Activated T-cell treated with anti-CD3 and anti-CD28 coated beads, Interleukin-2, amount 50 U/mL, for 24 hours (primary cell): ENCODE results near the gene INS.

Experiments used
- DNase-seq: peaks from one replicate; pipeline ENCODE4 v3.0.0-alpha.2; 2020
- H3K27ac Mint-ChIP-seq: 2 replicates; pipeline ENCODE4 v1.8.0; 2020; ENCODE audit warnings: mild to moderate bottlenecking, mixed read lengths
- H3K27me3 Mint-ChIP-seq: 2 replicates; pipeline ENCODE4 v1.8.0; 2020; ENCODE audit warnings: mixed read lengths
- H3K36me3 Mint-ChIP-seq: 2 replicates; pipeline ENCODE4 v1.8.0; 2020; ENCODE audit warnings: low read depth, mixed read lengths
- H3K4me1 Mint-ChIP-seq: 2 replicates; pipeline ENCODE4 v1.8.0; 2020; ENCODE audit warnings: low read depth, mixed read lengths
- H3K4me3 Mint-ChIP-seq: 2 replicates; pipeline ENCODE4 v1.8.0; 2020; ENCODE audit warnings: mild to moderate bottlenecking, moderate library complexity, mixed read lengths
- H3K9me3 Mint-ChIP-seq: 2 replicates; pipeline ENCODE4 v1.8.0; 2020; ENCODE audit warnings: mixed read lengths

INS gene

DNA sequence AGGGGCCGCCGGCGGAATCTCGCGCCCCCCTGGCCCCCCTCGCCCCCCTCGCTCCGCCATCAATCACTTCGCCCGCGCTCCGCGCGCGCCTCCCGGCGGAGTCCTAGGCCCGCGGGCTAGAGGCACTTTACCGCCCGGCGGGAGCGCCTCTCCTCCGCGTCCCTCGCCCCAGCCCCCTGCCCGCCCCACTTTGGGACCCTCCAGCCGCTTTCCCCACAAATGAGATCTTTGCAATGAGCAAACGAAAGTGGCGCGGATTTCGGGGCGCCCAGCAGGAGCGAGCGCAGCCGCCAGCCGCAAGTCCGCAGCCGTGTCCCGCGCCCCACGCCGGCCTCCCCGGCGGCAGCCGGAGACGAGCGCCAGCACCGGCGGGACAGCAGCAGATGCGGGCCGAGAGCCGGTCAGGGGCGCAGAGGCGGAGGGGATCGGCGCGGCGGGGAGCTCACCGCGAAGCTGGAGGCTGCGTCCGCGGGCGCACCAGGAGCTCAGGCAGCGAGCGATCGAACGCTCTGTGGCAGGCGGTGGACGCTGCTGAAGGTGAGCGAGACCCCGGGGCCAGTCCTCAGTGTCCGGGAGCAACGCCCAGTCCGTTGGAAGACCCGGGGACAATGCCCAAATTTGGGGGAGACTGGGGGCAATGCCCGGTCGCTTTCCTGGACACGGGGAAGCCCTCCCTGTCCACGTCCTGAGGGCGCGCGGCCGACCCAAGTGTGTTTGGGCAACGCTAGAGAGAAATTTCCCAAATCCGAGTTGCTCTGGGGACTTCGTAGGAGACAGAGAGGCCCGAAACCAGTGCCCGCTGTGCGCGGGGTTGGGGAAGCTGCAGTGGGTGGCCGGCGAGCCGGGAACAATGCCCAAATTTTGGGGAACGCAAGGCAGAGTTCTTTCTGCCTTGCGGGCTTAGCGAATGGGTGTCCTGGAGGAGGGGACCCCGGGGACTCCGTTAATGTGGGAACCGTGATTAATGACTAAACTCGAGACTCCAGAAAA is 20.3 kb downstream of the INS start:
- peaks cover 75% of the 10 kb centered on the region for H3K27me3 Mint-ChIP-seq
- H3K9me3 Mint-ChIP-seq: no peaks in the 10 kb centered on the region
- no peak for DNase-seq
- no peak overlapping the region for H3K27ac Mint-ChIP-seq
- no peak overlapping the region for H3K4me3 Mint-ChIP-seq
- H3K36me3 Mint-ChIP-seq: no peaks in the 10 kb centered on the region
- peaks cover 44% of the 10 kb centered on the region for H3K4me1 Mint-ChIP-seq

DNA sequence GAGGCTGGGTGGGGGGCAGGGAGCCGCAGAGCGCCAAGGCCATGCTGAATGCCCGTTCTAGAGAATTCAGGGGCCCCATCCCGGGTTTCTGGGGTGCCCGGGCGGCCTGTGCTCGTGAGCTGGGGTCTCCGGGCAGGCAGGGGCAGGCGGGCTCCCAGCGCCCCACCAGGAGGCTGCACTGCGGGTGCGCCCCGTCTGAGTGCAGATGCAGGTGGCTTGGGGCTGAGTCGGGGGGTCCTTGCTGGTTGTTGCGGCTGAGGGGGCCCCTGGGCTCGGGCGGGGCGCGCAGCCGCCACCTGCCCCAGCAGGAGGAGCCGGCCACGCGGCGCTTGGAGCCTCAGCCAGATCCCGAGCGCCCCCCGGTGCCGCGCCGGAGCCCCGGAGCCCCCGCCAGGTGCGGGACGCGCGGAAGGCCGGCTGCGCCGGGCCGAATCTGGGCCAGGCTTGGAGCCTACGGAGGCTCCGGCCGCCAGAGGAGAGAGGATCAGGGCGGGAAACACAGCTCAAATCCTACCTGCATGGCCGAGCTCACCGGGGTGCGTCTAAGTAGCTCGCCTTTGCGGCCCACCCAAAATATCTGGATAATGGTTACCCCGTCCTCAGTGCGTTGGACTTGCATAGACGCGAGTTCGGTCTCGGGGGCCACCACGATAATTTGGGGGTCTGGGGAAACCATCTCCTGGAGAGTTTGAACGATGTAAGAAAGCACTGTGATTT is 21.2 kb downstream of the INS start:
- Mint-ChIP-seq H3K36me3 (no peaks in the 10 kb centered on the region), H3K9me3 (no peaks in the 10 kb centered on the region), H3K27me3 (peaks cover 75% of the 10 kb centered on the region), H3K4me3 (no peak overlapping the region), H3K27ac (no peak overlapping the region), H3K4me1 (peaks cover 40% of the 10 kb centered on the region)
- DNase-seq: no peak

DNA sequence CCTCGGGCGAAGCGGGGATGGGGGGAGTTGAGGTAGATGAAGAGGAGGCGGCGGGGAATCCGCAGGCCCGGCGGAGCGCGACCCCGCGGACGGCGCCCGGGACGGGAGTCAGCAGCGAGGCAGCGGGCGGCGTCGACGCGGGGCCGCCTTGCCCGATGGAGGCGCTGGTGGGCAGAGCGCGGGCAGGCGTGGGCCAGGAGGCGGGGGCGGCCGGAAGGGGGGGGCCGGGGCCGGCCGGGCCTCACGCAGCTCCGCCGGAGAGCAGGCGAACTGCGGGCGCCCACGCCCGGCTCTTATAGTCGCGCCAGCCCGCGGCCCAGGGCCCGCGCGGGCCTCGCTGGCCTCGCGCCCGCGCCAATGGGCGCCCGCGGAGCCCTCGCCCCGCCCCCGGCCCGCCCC is 21.9 kb downstream of the INS start, which contains the start of gene IGF2:
Gene IGF2 (minus strand): TSS at position 267 of the 399 bp plus-strand sequence. CDS start 3,866 bp downstream, outside the sequence.
- no peak for DNase-seq
- H3K4me3 Mint-ChIP-seq: peak within 1 kb of the TSS; percentile 56
- H3K36me3 Mint-ChIP-seq: no peaks in the 10 kb centered on the region
- H3K27me3 Mint-ChIP-seq: peaks cover 73% of the 10 kb centered on the region
- H3K4me1 Mint-ChIP-seq: peaks cover 34% of the 10 kb centered on the region
- H3K27ac Mint-ChIP-seq: peak within 1 kb of the TSS; percentile 11
- no peaks in the 10 kb centered on the region for H3K9me3 Mint-ChIP-seq

DNA sequence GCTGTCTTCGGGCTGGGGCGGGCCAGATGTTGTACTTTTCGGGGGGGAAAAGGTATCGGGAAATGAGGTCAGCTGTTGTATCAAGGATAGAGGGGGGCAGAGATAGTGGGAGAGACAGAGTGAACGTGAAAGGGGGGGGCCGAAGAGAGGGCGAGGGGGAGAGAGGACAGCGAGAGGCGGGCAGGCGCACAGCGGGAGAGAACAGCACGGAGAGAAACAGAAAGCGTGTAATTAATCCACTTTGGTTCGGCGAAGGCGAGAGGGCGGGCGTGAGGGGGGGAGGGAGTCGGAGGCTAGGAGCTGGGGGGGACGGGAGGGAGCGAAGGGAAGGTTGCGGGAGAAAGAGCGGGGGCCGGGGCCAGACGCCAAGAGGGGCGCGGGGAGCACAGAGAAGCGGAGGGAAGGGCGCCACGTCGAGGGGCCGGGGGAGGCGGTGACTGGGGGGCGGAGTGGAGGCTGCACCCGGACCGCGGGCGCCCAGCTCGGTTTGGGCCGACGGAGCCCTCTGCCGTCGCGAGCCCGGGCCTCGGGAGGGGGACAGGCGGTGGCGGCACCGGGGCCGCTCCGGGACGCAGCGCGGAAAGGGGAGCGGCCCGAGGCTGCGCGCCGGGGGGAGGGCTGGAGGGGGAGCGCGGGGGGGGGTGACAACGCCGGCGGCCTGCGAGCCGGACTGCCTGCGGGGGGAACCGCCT is 22.4 kb downstream of the INS start:
- H3K27ac Mint-ChIP-seq: peak overlapping the region; percentile 11
- H3K36me3 Mint-ChIP-seq: no peaks in the 10 kb centered on the region
- DNase-seq: no peak
- no peaks in the 10 kb centered on the region for H3K9me3 Mint-ChIP-seq
- peaks cover 33% of the 10 kb centered on the region for H3K4me1 Mint-ChIP-seq
- H3K4me3 Mint-ChIP-seq: peak overlapping the region; percentile 56
- H3K27me3 Mint-ChIP-seq: peaks cover 75% of the 10 kb centered on the region

DNA sequence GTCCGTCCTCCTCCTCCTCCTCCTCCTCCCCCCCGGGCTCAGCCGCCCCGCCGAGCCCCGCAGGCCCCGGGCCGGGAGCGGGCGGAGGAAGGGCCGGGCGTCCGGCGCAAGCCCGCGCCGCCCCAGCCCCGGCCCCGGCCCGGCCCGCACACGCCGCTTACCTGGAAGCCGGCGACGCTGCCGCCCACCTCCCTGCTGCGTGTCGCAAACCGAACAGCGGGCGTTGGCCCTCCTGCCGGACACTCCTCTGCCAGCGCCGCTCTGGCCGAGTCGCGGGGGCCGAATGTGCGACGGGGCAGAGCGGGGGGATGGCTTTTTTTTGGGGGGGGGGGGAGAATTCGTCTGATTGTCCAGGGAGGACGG is 23.0 kb downstream of the INS start:
- no peak for DNase-seq
- Mint-ChIP-seq H3K36me3 (no peaks in the 10 kb centered on the region), H3K27ac (no peak overlapping the region), H3K27me3 (peaks cover 77% of the 10 kb centered on the region), H3K4me3 (no peak overlapping the region), H3K4me1 (peaks cover 27% of the 10 kb centered on the region), H3K9me3 (no peaks in the 10 kb centered on the region)

- no peaks in the 10 kb centered on the region for H3K9me3 Mint-ChIP-seq
- H3K4me1 Mint-ChIP-seq: peaks cover 21% of the 10 kb centered on the region
- peaks cover 77% of the 10 kb centered on the region for H3K27me3 Mint-ChIP-seq
- no peak overlapping the region for H3K27ac Mint-ChIP-seq
- H3K36me3 Mint-ChIP-seq: no peaks in the 10 kb centered on the region
- peak; percentile 41 for DNase-seq
- H3K4me3 Mint-ChIP-seq: peak overlapping the region; percentile 15
Observed at GRCh38 chr11:2137202-2138067, 23.6 kb downstream of the INS start.

- Mint-ChIP-seq H3K27me3 (peaks cover 75% of the 10 kb centered on the region), H3K27ac (no peak overlapping the region), H3K36me3 (no peaks in the 10 kb centered on the region), H3K9me3 (no peaks in the 10 kb centered on the region), H3K4me1 (peaks cover 16% of the 10 kb centered on the region), H3K4me3 (no peak overlapping the region)
- no peak for DNase-seq
Observed at GRCh38 chr11:2136952-2137201, 24.1 kb downstream of the INS start.

DNA sequence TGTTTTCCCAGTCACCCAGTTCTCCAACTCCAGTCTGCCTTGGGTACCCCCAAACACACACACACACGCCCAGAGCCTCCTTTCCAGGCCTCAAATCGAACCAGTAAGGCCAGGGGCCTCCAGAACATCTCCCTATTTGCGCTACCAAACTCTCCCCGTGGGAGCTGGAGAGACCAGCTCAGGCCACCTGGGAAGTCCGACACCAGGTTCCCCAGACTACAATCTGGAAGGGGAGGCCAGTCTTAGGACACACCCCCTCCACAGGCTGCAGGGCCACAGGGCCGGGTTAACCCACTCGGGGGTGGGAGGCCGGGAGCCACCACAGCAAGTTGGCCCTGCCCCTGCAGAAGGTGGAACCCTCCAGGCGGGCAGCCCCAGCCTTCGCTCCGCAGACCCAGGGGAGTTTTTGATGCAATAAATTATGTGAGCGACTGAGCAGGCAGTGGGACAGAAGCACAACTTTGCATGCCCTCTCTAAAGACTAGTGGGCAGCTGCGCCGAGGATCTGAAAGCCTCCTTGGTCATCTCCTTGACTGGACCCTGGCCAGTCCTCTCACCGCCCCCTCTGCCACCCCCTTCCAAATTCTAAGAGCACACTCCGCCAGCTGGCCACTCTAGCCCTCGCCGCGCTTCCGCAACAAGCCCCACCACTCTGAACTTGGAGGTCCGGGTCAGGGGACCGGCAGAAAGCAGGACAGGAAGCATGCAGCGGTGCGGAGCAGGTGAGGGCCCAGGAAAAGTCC is 24.6 kb downstream of the INS start:
- no peak overlapping the region for H3K27ac Mint-ChIP-seq
- no peaks in the 10 kb centered on the region for H3K9me3 Mint-ChIP-seq
- peak; percentile 32 for DNase-seq
- H3K36me3 Mint-ChIP-seq: no peaks in the 10 kb centered on the region
- H3K27me3 Mint-ChIP-seq: peaks cover 75% of the 10 kb centered on the region
- peaks cover 13% of the 10 kb centered on the region for H3K4me1 Mint-ChIP-seq
- no peak overlapping the region for H3K4me3 Mint-ChIP-seq

DNA sequence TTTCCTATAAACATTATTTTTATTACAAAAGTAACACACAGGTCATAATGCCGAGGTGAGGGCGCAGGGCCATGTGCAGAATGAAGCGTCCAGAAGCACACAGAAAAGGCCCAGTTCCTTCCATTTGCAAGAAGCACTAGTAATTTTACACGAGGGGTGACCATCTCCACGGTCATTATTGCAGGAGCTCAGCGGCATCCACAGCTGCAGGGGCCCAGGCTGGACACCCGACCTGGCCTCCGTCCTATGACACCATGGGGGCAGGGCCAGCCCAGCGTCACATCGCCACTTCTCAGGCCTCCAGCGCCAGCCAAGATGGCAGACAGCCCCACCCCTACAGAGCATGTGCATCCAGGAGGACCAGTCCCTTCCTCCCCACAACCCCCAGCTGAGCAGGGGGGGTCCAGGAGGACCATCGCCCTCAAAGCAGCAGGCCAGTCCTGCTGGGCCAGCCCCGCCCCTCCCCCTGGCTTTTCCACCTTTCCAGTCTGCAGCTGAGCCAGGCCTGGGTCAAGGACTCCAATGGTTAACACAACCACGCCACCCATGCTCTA is 25.3 kb downstream of the INS start:
- H3K4me3 Mint-ChIP-seq: no peak overlapping the region
- peaks cover 75% of the 10 kb centered on the region for H3K27me3 Mint-ChIP-seq
- DNase-seq: peak; percentile 28
- no peaks in the 10 kb centered on the region for H3K9me3 Mint-ChIP-seq
- H3K36me3 Mint-ChIP-seq: no peaks in the 10 kb centered on the region
- peaks cover 8% of the 10 kb centered on the region for H3K4me1 Mint-ChIP-seq
- H3K27ac Mint-ChIP-seq: no peak overlapping the region

- Mint-ChIP-seq H3K27me3 (peaks cover 72% of the 10 kb centered on the region), H3K27ac (no peak overlapping the region)
Observed at GRCh38 chr11:2135018-2135569, 25.9 kb downstream of the INS start.

GRCh38 chr11:2134022-2135010 is 26.7 kb downstream of the INS start:
- Mint-ChIP-seq H3K9me3 (no peaks in the 10 kb centered on the region), H3K36me3 (no peaks in the 10 kb centered on the region), H3K27me3 (peaks cover 69% of the 10 kb centered on the region), H3K4me3 (no peak overlapping the region), H3K27ac (no peak overlapping the region), H3K4me1 (peaks cover 6% of the 10 kb centered on the region)
- DNase-seq: peak; percentile 29

More at GRCh38 chr11:2135018-2135569, 25.9 kb downstream of the INS start:
- no peaks in the 10 kb centered on the region for H3K36me3 Mint-ChIP-seq
- H3K4me3 Mint-ChIP-seq: no peak overlapping the region
- peak; percentile 29 for DNase-seq
- H3K9me3 Mint-ChIP-seq: no peaks in the 10 kb centered on the region
- peaks cover 8% of the 10 kb centered on the region for H3K4me1 Mint-ChIP-seq
